ENCODE measurements around the gene RAI1. TPM values are rescaled to one million over a fixed set of nuclear protein-coding genes. Genes with fewer than 3 reads are reported as not detected.

The RAI1 gene
- total and polyA plus RNA-seq, 4 experiments from 2014 or later = 0.35 to 19.5 (median 9.7) TPM

GRCh38 chr17:17706140-17707060 lies 25.1 kb downstream of the RAI1 start:
- Mint-ChIP-seq H3K4me3 (no peak overlapping the region), H3K36me3 (peaks cover 2 to 4% of the 10 kb centered on the region in 2 donors), H3K27ac (peak overlapping the region in 1 of 7 donors; percentile 25), H3K27me3 (no peaks in the 10 kb centered on the region), H3K9me3 (no peaks in the 10 kb centered on the region), H3K4me1 (peaks cover 0 to 6% (median 0%) of the 10 kb centered on the region in 4 donors)
- Histone ChIP-seq H3K9me3 (ENCODE audit: control insufficient read depth in 1 of 2, low read length in 2 of 2) (no peaks in the 10 kb centered on the region), H3K4me1 (ENCODE audit: insufficient read depth, low read length) (no peaks in the 10 kb centered on the region), H3K27ac (ENCODE audit: low read depth, low read length) (no peak overlapping the region), H3K4me3 (ENCODE audit: low read length in 2 of 2) (no peak overlapping the region), H3K27me3 (ENCODE audit: insufficient read depth, low read length) (no peaks in the 10 kb centered on the region), H3K36me3 (ENCODE audit: insufficient read depth, low read length) (no peaks in the 10 kb centered on the region)
- no peak for DNase-seq
- CTCF ChIA-PET (ENCODE audit: partially characterized antibody) = interaction anchor here (0.9 kb wide), 1 partner anchor 12 kb away, joined by 3 read pairs; no protein-coding TSS in a partner anchor
- intact Hi-C loops (cut with micrococcal nuclease) = no loop called here
- POLR2A ChIA-PET (ENCODE audit: partially characterized antibody) = no interaction called here

- Mint-ChIP-seq H3K27me3 (no peaks in the 10 kb centered on the region), H3K36me3 (peaks cover 2 to 4% of the 10 kb centered on the region in 2 donors), H3K4me1 (peaks cover 3 to 13% (median 7%) of the 10 kb centered on the region in 4 donors), H3K4me3 (no peak overlapping the region), H3K27ac (no peak overlapping the region), H3K9me3 (no peaks in the 10 kb centered on the region)
- ChIA-PET CTCF (ENCODE audit: partially characterized antibody) (no interaction called here), POLR2A (ENCODE audit: partially characterized antibody) (no interaction called here)
- Histone ChIP-seq H3K36me3 (ENCODE audit: insufficient read depth, low read length) (no peaks in the 10 kb centered on the region), H3K4me3 (ENCODE audit: low read length in 2 of 2) (no peak overlapping the region), H3K9me3 (ENCODE audit: control insufficient read depth in 1 of 2, low read length in 2 of 2) (no peaks in the 10 kb centered on the region), H3K27ac (ENCODE audit: low read depth, low read length) (no peak overlapping the region), H3K4me1 (ENCODE audit: insufficient read depth, low read length) (no peaks in the 10 kb centered on the region), H3K27me3 (ENCODE audit: insufficient read depth, low read length) (no peaks in the 10 kb centered on the region)
- intact Hi-C loops (cut with micrococcal nuclease) = no loop called here
- DNase-seq = no peak
These were observed 27.0 kb downstream of the RAI1 start for GRCh38 chr17:17708295-17708694.

GRCh38 chr17:17708816-17709215 lies 27.6 kb downstream of the RAI1 start:
- Histone ChIP-seq H3K27me3 (ENCODE audit: insufficient read depth, low read length) (no peaks in the 10 kb centered on the region), H3K4me1 (ENCODE audit: insufficient read depth, low read length) (no peaks in the 10 kb centered on the region), H3K36me3 (ENCODE audit: insufficient read depth, low read length) (no peaks in the 10 kb centered on the region), H3K9me3 (ENCODE audit: control insufficient read depth in 1 of 2, low read length in 2 of 2) (no peaks in the 10 kb centered on the region), H3K27ac (ENCODE audit: low read depth, low read length) (no peak overlapping the region), H3K4me3 (ENCODE audit: low read length in 2 of 2) (no peak overlapping the region)
- intact Hi-C loops (cut with micrococcal nuclease) = no loop called here
- POLR2A ChIA-PET (ENCODE audit: partially characterized antibody) = no interaction called here
- Mint-ChIP-seq H3K27me3 (no peaks in the 10 kb centered on the region), H3K9me3 (no peaks in the 10 kb centered on the region), H3K4me3 (no peak overlapping the region), H3K36me3 (peaks cover 2 to 4% of the 10 kb centered on the region in 2 donors), H3K4me1 (peaks cover 3 to 13% (median 7%) of the 10 kb centered on the region in 4 donors), H3K27ac (no peak overlapping the region)
- no peak for DNase-seq
- CTCF ChIA-PET (ENCODE audit: partially characterized antibody) = no interaction called here

GRCh38 chr17:17709815-17710321 lies 28.6 kb downstream of the RAI1 start:
- Histone ChIP-seq H3K4me1 (ENCODE audit: insufficient read depth, low read length) (no peaks in the 10 kb centered on the region), H3K36me3 (ENCODE audit: insufficient read depth, low read length) (no peaks in the 10 kb centered on the region), H3K9me3 (ENCODE audit: control insufficient read depth in 1 of 2, low read length in 2 of 2) (no peaks in the 10 kb centered on the region), H3K4me3 (ENCODE audit: low read length in 2 of 2) (no peak overlapping the region), H3K27me3 (ENCODE audit: insufficient read depth, low read length) (no peaks in the 10 kb centered on the region), H3K27ac (ENCODE audit: low read depth, low read length) (no peak overlapping the region)
- ChIA-PET CTCF (ENCODE audit: partially characterized antibody) (no interaction called here), POLR2A (ENCODE audit: partially characterized antibody) (no interaction called here)
- Mint-ChIP-seq H3K27ac (no peak overlapping the region), H3K4me1 (peaks cover 4 to 17% (median 7%) of the 10 kb centered on the region in 4 donors), H3K9me3 (no peaks in the 10 kb centered on the region), H3K27me3 (no peaks in the 10 kb centered on the region), H3K4me3 (no peak overlapping the region), H3K36me3 (peaks cover 2 to 4% of the 10 kb centered on the region in 2 donors)
- intact Hi-C loops (cut with micrococcal nuclease) = no loop called here
- no peak for DNase-seq

GRCh38 chr17:17710355-17710727 lies 29.1 kb downstream of the RAI1 start:
- Histone ChIP-seq H3K4me3 (ENCODE audit: low read length in 2 of 2) (no peak overlapping the region), H3K4me1 (ENCODE audit: insufficient read depth, low read length) (no peaks in the 10 kb centered on the region), H3K27ac (ENCODE audit: low read depth, low read length) (no peak overlapping the region), H3K27me3 (ENCODE audit: insufficient read depth, low read length) (no peaks in the 10 kb centered on the region), H3K9me3 (ENCODE audit: control insufficient read depth in 1 of 2, low read length in 2 of 2) (no peaks in the 10 kb centered on the region), H3K36me3 (ENCODE audit: insufficient read depth, low read length) (no peaks in the 10 kb centered on the region)
- intact Hi-C loops (cut with micrococcal nuclease) = no loop called here
- CTCF ChIA-PET (ENCODE audit: partially characterized antibody) = no interaction called here
- H3K36me3 Mint-ChIP-seq = peaks cover 2 to 4% of the 10 kb centered on the region in 2 donors
- peaks cover 4 to 17% (median 7%) of the 10 kb centered on the region in 4 donors for H3K4me1 Mint-ChIP-seq
- POLR2A ChIA-PET (ENCODE audit: partially characterized antibody) = no interaction called here
- no peak overlapping the region for H3K27ac Mint-ChIP-seq
- H3K27me3 Mint-ChIP-seq = no peaks in the 10 kb centered on the region
- no peak for DNase-seq
- no peaks in the 10 kb centered on the region for H3K9me3 Mint-ChIP-seq
- H3K4me3 Mint-ChIP-seq = no peak overlapping the region

GRCh38 chr17:17710728-17711541 lies 29.7 kb downstream of the RAI1 start:
- Mint-ChIP-seq H3K27ac (no peak overlapping the region), H3K36me3 (peaks cover 2 to 7% of the 10 kb centered on the region in 2 donors), H3K4me1 (peaks cover 4 to 17% (median 7%) of the 10 kb centered on the region in 4 donors), H3K9me3 (no peaks in the 10 kb centered on the region), H3K4me3 (no peak overlapping the region), H3K27me3 (no peaks in the 10 kb centered on the region)
- H3K4me1 ChIP-seq (ENCODE audit: insufficient read depth, low read length) = no peaks in the 10 kb centered on the region
- H3K4me3 ChIP-seq (ENCODE audit: low read length in 2 of 2) = no peak overlapping the region
- H3K27me3 ChIP-seq (ENCODE audit: insufficient read depth, low read length) = no peaks in the 10 kb centered on the region
- H3K9me3 ChIP-seq (ENCODE audit: control insufficient read depth in 1 of 2, low read length in 2 of 2) = no peaks in the 10 kb centered on the region
- CTCF ChIA-PET (ENCODE audit: partially characterized antibody) = no interaction called here
- POLR2A ChIA-PET (ENCODE audit: partially characterized antibody) = no interaction called here
- intact Hi-C loops (cut with micrococcal nuclease) = no loop called here
- no peak overlapping the region for H3K27ac ChIP-seq (ENCODE audit: low read depth, low read length)
- no peaks in the 10 kb centered on the region for H3K36me3 ChIP-seq (ENCODE audit: insufficient read depth, low read length)
- no peak for DNase-seq

- Mint-ChIP-seq H3K9me3 (no peaks in the 10 kb centered on the region), H3K27me3 (peaks cover 0 to 4% of the 10 kb centered on the region in 2 donors), H3K36me3 (peaks cover 3 to 11% of the 10 kb centered on the region in 2 donors), H3K4me1 (peaks cover 4 to 11% (median 9%) of the 10 kb centered on the region in 4 donors), H3K4me3 (no peak overlapping the region), H3K27ac (no peak overlapping the region)
- H3K27ac ChIP-seq (ENCODE audit: low read depth, low read length) = no peak overlapping the region
- no peaks in the 10 kb centered on the region for H3K27me3 ChIP-seq (ENCODE audit: insufficient read depth, low read length)
- no peaks in the 10 kb centered on the region for H3K36me3 ChIP-seq (ENCODE audit: insufficient read depth, low read length)
- DNase-seq = no peak
- no peak overlapping the region for H3K4me3 ChIP-seq (ENCODE audit: low read length in 2 of 2)
- no peaks in the 10 kb centered on the region for H3K4me1 ChIP-seq (ENCODE audit: insufficient read depth, low read length)
- intact Hi-C loops (cut with micrococcal nuclease) = no loop called here
- ChIA-PET POLR2A (ENCODE audit: partially characterized antibody) (no interaction called here), CTCF (ENCODE audit: partially characterized antibody) (no interaction called here)
- no peaks in the 10 kb centered on the region for H3K9me3 ChIP-seq (ENCODE audit: control insufficient read depth in 1 of 2, low read length in 2 of 2)
These were observed 30.4 kb downstream of the RAI1 start for GRCh38 chr17:17711641-17712162.
